Neuron (in vitro differentiated cells): ENCODE data around the gene FIS1.

Experiments
- H2AFZ ChIP-seq: one replicate; pipeline ENCODE4 v1.6.1; 2013; ENCODE audit warnings: low read depth, mild to moderate bottlenecking, inconsistent platforms, low read length, moderate library complexity
- H3K27me3 ChIP-seq: one replicate; pipeline ENCODE4 v1.6.1; 2013; ENCODE audit warnings: low read length; ENCODE audit not compliant: insufficient read depth
- H3K36me3 ChIP-seq: one replicate; pipeline ENCODE4 v1.6.1; 2013; ENCODE audit warnings: low read length; ENCODE audit not compliant: insufficient read depth
- H3K4me1 ChIP-seq: one replicate; pipeline ENCODE4 v1.6.1; 2013; ENCODE audit warnings: low read length; ENCODE audit not compliant: insufficient read depth
- H3K4me3 ChIP-seq: 2 replicates; pipeline ENCODE4 v1.5.1; 2013; ENCODE audit warnings: mild to moderate bottlenecking, low read length, moderate library complexity
- H3K9me3 ChIP-seq: one replicate; pipeline ENCODE4 v1.6.1; 2013; ENCODE audit warnings: low read length

Gene FIS1

DNA sequence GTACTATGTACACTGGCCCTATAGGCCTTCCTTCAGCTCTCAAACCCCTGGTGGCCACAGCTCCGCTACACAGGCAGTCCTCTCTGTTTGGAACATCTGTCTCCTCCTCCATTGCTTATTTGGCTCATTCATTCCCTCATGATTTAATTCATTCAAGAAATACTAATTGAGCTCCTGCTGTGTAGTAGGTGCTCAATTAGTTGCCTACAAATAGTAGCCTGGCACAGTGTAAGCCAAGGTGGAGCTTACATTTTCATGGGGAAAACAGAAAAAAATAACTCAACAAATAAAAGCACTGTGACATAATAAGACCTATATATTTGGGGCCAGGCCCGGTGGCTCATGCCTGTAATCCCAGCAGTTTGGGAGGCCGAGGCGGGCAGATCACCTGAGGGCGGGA, 3.4 kb upstream of the FIS1 start:
- Histone ChIP-seq H3K27me3 (no peaks in the 10 kb centered on the region), H3K9me3 (no peaks in the 10 kb centered on the region), H3K36me3 (peaks cover 8% of the 10 kb centered on the region), H2AFZ (no peak overlapping the region), H3K4me1 (peaks cover 16% of the 10 kb centered on the region), H3K4me3 (no peak overlapping the region)

DNA sequence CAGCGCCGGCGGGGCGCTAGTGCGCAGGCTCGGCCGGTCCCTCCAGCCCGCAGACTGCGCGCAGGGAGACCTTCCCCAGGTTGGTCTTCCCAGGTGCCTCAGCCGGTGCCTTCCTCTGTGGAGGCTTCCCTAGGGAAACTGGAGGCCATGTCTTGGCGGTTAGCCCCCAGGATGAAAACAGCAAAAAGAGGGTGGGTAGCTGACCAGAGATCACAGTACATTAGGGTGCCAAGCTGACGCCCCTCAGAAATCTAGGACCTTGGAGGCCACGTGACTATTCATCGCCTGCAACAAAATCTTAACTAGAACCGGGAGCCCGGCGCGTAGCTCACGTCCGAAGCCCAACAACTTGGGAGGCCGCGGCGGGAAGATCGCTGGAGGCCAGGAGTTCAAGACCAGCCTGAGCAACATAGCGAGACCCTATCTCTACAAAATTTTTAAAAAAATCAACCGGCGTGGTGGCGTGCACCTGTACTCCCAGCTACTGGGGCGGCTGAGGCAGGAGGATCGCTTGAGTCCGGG, 327 bp upstream of the FIS1 start:
- Histone ChIP-seq H3K9me3 (no peaks in the 10 kb centered on the region), H3K4me3 (peak overlapping the region; percentile 79), H3K4me1 (peaks cover 13% of the 10 kb centered on the region), H3K36me3 (peaks cover 14% of the 10 kb centered on the region), H3K27me3 (no peaks in the 10 kb centered on the region), H2AFZ (peak overlapping the region; percentile 44)

DNA sequence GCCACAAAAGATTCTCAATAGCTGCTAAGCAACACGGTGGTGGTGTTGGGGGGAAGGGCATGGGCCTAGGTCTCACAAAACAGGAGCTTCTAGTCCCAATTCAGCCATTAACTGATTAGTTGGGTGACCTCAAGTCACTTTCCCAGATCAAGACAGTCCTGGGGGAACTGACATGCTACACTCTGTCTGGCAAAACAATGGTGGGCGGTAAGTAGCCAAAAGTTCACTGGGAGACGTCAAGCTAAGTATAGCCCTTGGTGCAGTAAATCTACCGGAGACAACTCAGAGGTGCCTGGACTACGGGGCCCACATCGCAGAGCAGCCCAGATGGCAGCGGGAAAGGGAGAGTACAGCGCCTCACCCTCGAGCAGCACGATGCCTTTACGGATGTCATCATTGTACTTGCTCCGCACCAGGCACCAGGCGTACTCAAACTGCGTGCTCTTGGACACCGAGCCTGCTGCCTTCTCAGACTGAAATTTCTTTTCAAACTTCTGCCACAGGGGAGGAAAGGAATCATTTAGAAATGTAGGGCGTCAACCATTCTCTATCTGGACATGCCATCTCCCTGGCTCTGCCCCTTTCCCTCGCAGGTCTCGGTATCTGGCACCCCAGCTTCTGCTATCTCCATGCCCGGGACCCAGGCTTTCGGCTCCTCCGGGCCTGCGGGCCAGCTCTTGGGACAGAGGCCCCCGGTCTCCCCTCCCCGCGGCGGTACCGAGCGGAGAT, 1.1 kb downstream of the FIS1 start:
- Histone ChIP-seq H3K27me3 (no peaks in the 10 kb centered on the region), H3K36me3 (peaks cover 25% of the 10 kb centered on the region), H3K9me3 (no peaks in the 10 kb centered on the region), H3K4me3 (peak overlapping the region; percentile 79), H2AFZ (no peak overlapping the region), H3K4me1 (peaks cover 13% of the 10 kb centered on the region)

DNA sequence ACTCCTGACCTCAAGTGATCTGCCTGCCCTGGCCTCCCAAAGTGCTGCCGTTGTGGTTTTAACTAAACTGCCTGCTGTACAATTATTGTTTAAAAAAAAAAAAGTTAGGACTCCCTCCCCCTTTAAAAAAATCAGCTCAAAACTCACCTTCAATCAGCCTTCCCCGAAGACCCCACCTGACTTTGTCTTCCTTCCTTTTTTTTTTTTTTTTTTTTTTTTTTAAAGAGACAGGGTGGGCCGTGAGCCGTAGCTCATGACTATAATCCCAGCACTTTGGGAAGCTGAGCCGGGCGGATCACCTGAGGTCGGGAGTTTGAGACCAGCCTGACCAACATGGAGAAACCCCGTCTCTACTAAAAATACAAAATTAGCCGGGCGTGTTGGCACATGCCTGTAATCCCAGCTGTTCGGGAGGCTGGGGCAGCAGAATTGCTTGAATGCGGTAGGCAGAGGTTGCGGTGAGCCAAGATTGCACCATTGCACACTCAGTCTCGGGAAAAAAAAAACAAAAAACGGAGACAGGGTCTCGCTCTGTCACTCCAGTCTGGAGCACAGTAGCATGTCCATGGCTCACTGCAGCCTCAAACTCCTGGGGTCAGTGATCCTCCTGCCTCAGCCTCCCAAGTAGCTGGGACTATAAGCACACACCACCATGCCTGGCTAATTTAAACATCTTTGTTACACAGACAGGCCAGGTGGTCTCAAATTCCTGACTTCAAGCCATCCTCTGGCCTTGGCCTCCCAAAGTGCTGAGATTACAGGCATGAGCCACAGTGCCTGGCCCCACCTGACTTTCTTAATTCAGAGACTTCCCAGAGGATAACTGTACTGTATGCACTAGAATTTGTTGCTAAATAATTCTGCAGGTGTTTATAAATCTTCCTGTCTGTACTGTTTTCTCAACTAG, 3.2 kb downstream of the FIS1 start:
- Histone ChIP-seq H2AFZ (no peak overlapping the region), H3K4me1 (peaks cover 13% of the 10 kb centered on the region), H3K9me3 (no peaks in the 10 kb centered on the region), H3K4me3 (no peak overlapping the region), H3K36me3 (peaks cover 29% of the 10 kb centered on the region), H3K27me3 (no peaks in the 10 kb centered on the region)

DNA sequence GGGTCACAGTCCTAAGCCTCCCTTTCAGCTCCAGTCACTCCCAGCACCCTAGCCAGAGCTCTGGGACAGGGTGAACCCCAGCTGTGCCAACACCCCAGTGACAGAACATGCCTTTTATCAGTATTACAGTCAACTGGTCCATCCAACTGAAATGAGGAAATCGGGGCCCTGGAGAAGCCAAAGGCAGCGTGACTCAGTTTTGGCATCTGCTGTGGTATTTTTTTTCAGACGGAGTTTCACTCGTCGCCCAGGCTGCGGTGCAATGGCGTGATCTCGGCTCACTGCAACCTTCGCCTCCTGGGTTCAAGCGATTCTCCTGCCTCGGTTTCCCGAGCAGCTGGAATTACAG, 3.9 kb downstream of the FIS1 start:
- Histone ChIP-seq H2AFZ (no peak overlapping the region), H3K4me3 (no peak overlapping the region), H3K9me3 (no peaks in the 10 kb centered on the region), H3K36me3 (peaks cover 29% of the 10 kb centered on the region), H3K27me3 (no peaks in the 10 kb centered on the region), H3K4me1 (peaks cover 13% of the 10 kb centered on the region)

DNA sequence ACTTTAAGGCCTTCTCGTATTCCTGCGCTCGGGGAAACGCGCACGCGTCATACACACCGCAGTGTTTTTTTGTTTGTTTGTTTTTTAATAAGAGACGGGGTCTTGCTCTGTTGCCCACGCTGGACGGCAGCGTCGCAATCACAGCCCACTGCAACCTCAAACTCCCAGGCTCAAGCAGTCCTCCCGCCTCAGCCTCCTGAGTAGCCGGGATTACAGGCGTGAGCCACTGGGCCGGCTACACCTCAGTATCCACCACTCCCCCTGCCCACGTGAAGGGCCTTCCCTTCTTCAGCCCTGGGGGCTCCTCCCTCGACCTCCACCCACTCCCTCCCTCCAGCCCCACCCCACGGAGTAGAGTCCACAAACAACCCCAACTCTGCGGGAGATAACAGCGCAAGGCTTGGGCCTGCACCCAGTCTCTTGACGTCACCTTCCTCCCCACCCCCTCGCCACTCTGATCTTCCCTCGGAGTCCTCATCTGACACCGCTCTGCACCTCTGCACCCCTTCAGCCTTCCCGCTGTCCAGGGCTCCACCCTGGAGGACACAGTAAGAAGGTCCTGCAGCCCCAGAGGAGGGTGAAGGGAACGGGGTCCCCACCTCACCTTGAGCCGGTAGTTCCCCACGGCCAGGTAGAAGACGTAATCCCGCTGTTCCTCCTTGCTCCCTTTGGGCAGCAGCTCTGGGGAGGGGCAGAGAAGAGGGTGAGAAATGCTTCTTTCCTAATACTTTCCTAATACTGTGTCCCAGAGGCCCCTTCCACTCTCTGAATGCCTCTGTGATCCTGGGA, 4.5 kb downstream of the FIS1 start:
- Histone ChIP-seq H3K4me3 (no peak overlapping the region), H3K9me3 (no peaks in the 10 kb centered on the region), H3K36me3 (peaks cover 29% of the 10 kb centered on the region), H3K4me1 (peaks cover 10% of the 10 kb centered on the region), H3K27me3 (no peaks in the 10 kb centered on the region), H2AFZ (no peak overlapping the region)

DNA sequence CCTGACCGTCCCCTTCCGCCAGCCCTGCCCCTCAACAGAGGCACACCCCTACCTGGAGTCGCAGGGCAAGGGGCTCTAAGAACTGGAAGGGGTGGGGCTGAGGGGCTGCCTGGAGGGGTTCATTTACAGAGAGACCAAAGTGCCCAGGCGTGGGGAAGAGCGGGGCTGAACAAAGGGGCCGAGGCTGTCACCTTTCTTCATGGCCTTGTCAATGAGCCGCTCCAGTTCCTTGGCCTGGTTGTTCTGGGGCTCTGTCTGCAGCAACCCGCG, 5.0 kb downstream of the FIS1 start:
- Histone ChIP-seq H3K36me3 (peaks cover 29% of the 10 kb centered on the region), H3K27me3 (no peaks in the 10 kb centered on the region), H3K4me3 (no peak overlapping the region), H2AFZ (no peak overlapping the region), H3K4me1 (peaks cover 7% of the 10 kb centered on the region), H3K9me3 (no peaks in the 10 kb centered on the region)

DNA sequence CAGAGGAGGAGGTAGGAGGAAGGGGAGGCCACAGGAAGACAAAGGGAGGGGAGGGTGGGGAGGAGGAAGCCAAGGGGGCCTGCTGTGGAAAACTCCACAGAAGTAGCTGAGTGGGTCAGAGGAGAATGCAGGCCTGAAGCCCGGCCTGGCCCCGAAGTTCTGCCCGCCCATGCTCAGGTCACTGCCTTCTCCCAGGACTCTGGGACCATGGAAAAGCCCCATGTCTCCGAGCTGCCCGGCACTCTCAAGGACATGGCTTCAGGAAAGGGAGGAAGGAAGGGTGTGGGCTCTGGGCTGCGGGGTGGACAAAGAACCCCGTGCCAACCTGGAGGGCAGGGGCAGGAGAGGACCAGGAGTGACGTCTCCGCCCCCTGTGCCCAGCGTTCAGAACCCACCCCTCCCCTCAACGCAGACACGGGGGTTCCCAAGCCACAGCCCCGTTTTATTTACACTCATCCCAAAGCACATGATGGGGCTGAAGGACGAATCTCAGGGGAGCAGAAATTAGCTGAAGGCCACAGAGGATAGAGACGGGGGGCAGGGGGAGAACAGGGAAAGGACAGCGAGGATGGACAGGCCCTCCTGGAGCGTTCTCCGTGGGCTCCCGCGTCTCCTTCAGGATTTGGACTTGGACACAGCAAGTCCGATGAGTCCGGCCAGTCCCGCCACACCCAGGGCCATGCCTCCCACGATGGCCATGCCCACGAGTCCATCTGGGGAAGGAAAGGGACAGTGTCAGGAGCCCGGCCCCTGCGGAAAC, 5.5 kb downstream of the FIS1 start:
- H2AFZ ChIP-seq: no peak overlapping the region
- no peaks in the 10 kb centered on the region for H3K27me3 ChIP-seq
- H3K36me3 ChIP-seq: peaks cover 29% of the 10 kb centered on the region
- peaks cover 7% of the 10 kb centered on the region for H3K4me1 ChIP-seq
- H3K9me3 ChIP-seq: no peaks in the 10 kb centered on the region
- H3K4me3 ChIP-seq: no peak overlapping the region

DNA sequence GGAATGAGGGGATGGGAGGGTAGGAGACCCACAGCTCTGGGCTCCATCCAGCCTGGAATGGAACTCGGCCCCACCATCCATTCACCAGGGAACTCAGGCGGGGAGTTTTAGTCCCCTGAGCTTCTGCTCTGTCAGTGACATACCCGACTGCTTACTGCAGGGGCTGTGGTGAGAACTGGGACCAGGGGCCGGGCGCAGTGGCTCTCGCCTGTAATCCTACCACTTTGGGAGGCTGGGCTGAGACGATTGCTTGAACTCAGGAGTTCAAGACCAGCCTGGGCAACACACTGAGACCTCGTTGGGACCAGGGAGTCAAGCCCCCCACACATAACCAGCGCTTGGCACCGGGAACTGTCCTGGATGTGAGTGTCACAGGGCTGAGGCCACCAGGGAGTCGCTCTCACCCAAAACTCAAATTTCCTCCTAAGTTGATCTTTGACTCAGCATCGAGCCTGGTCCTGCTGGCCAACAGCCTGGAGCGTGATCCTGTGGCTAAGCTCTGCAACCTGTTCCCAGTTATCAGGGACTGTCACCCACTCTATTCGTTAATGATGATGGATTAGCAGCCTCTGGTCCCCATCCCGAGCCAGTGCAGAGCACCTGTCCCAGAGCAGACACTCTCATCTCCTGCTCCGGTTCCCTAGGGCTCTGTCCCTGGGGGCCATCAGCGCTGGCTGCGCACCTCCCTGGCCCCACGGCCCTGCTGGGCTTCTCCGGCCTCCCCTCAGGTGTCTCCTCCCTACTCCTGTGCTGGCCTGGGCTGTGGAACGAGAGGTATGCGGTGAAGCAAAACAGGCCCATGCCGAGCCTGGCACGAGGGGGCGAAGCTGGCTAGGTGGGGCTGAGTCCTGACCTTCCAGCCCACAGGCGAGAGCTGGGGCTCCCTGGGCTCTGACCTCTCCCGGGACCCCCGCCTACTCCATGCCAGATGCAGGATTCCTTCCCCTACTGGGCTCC, 6.4 kb downstream of the FIS1 start:
- H3K4me1 ChIP-seq: peaks cover 2% of the 10 kb centered on the region
- no peaks in the 10 kb centered on the region for H3K27me3 ChIP-seq
- no peak overlapping the region for H3K4me3 ChIP-seq
- H3K9me3 ChIP-seq: no peaks in the 10 kb centered on the region
- peaks cover 29% of the 10 kb centered on the region for H3K36me3 ChIP-seq
- no peak overlapping the region for H2AFZ ChIP-seq

DNA sequence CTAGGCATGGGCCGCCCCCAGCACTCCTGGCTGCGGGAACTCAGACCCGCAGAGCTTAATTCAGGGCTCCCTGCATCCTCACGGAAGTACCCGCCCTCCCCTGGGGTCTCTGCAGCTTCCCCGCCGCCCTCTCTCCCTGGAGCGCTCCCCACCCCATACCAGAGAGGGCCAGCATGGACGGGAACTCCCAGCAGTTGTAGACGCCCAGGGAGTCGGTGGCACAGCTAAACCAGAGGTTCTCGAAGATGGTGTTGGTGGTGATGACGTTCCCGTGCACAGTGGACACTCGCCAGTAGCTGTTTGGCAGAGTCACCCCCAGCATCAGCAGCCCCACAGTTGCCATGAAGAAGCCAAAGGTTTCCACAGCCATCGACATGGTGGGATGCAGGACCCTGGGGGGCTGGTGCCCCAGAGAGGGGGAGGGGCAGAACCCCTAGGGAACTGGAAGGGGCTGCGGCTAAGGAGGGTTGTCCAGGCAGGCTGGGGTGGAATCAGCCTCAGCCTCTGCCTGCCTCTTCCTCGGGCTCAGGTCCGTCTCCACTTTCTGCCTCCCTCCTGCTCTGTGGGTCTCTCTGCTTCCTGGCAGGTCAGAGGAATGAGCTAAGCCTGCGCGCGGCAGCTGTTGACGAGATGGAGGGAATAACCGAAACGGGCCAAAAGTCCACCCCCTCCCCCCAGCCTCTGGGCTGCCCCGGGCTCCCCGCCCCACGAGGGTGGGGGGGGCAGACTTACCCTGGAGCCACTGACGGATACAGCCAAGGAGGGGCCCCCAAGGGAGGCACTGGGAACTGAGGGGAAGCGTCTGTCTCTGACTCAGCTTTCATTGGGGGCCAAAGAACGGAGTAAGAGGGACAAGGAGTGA, 7.4 kb downstream of the FIS1 start, which contains the start of gene CLDN15:
Gene CLDN15 (minus strand): TSS at position 597 of the 862 bp plus-strand sequence. CDS start 221 bp downstream, at position 376.
- Histone ChIP-seq H3K36me3 (peaks cover 29% of the 10 kb centered on the region), H3K4me3 (no peak within 1 kb of the TSS), H3K9me3 (no peaks in the 10 kb centered on the region), H3K27me3 (no peaks in the 10 kb centered on the region), H3K4me1 (no peaks in the 10 kb centered on the region), H2AFZ (no peak within 1 kb of the TSS)

DNA sequence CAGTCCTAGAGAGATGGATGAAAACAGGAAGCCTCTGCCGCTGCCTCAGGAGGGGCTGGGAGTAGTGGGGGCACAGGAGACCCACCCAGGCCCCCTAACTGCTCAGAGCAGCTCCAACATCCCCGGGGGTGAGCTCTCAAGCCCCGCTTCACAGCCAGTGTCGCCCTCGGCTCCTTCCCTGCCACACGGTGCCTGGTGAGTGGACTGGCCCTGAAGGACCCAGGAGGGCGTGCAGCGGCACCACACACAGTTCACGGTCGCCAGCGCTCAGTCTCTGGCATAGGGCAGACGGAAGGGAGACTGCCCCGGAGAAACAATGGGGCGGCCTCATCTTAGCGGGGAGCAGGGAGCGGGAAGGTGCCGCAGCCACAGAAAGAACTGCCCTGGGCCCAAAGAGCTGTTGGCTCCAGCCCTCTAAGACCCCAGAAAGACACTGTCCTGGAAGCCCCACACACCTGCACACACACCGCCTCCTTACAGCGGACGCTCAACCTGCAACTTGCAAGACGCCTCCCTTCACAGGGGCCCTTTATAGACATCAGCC, 8.5 kb downstream of the FIS1 start:
- Histone ChIP-seq H3K4me3 (no peak overlapping the region), H2AFZ (no peak overlapping the region), H3K4me1 (no peaks in the 10 kb centered on the region)

More for the DNA sequence above, 8.5 kb downstream of the FIS1 start:
- H3K9me3 ChIP-seq: no peaks in the 10 kb centered on the region
- H3K27me3 ChIP-seq: no peaks in the 10 kb centered on the region
- H3K36me3 ChIP-seq: peaks cover 29% of the 10 kb centered on the region
